ENCODE measurements around the gene POLN. TPM values are rescaled to one million over a fixed set of nuclear protein-coding genes. Genes with fewer than 3 reads are reported as not detected.

POLN gene
- total RNA-seq, 4 donors from 2014 or later = 0.27 to 2.6 (median 1.4) TPM

GRCh38 chr4:2172627-2173231, 69.2 kb downstream of the POLN start:
- no peak overlapping the region for H3K4me3 ChIP-seq
- intact Hi-C loops (cut with DNase I; ENCODE audit: low total_unique reads) = no loop called here
- DNase-seq = no peak
- in situ Hi-C loops (cut with MboI; ENCODE audit: low pct_ligation_motif_present in 1 of 4, low pct_unique_long_range_greater_than_20kb in 1 of 4, low sequenced_read_pairs in 3 of 4) = no loop called here
- TF ChIP-seq CTCF (IDR thresholded peaks at IDR 0.05) = no peak
- TF ChIP-seq POLR2AphosphoS5 (IDR thresholded peaks at IDR 0.05) = no peak
- no peak for TF ChIP-seq EP300 (IDR thresholded peaks at IDR 0.05; ENCODE audit: low read depth)
- no peak for TF ChIP-seq POLR2A (IDR thresholded peaks at IDR 0.05)
- peaks cover 0 to 5% (median 0%) of the 10 kb centered on the region in 4 donors for H3K4me1 ChIP-seq
- H3K36me3 ChIP-seq = no peaks in the 10 kb centered on the region
- H3K27ac ChIP-seq = no peak overlapping the region
- no peaks in the 10 kb centered on the region for H3K27me3 ChIP-seq
- H3K9me3 ChIP-seq = no peaks in the 10 kb centered on the region
- 42 to 81% methylated on average over 2 to 8 of the region's 8 CpGs for WGBS, 2 donors (ENCODE audit: low coverage in 1 of 2)

GRCh38 chr4:2172161-2172560, 69.8 kb downstream of the POLN start:
- no peak overlapping the region for H3K27ac ChIP-seq
- WGBS, 2 donors (ENCODE audit: low coverage in 1 of 2) = 73 to 76% methylated on average over 4 of the region's 4 CpGs
- H3K9me3 ChIP-seq = no peaks in the 10 kb centered on the region
- no peak overlapping the region for H3K4me3 ChIP-seq
- H3K36me3 ChIP-seq = no peaks in the 10 kb centered on the region
- in situ Hi-C loops (cut with MboI; ENCODE audit: low pct_ligation_motif_present in 1 of 4, low pct_unique_long_range_greater_than_20kb in 1 of 4, low sequenced_read_pairs in 3 of 4) (no loop called here), intact Hi-C loops (cut with DNase I; ENCODE audit: low total_unique reads) (no loop called here)
- no peak for DNase-seq
- no peaks in the 10 kb centered on the region for H3K27me3 ChIP-seq
- H3K4me1 ChIP-seq = peaks cover 0 to 9% (median 0%) of the 10 kb centered on the region in 4 donors
- TF ChIP-seq POLR2AphosphoS5 (IDR thresholded peaks at IDR 0.05) (no peak), CTCF (IDR thresholded peaks at IDR 0.05) (no peak), POLR2A (IDR thresholded peaks at IDR 0.05) (no peak), EP300 (IDR thresholded peaks at IDR 0.05; ENCODE audit: low read depth) (no peak)

GRCh38 chr4:2168469-2169319, 73.2 kb downstream of the POLN start:
- H3K4me1 ChIP-seq = peaks cover 0 to 28% (median 3%) of the 10 kb centered on the region in 4 donors
- intact Hi-C loops (cut with DNase I; ENCODE audit: low total_unique reads) = no loop called here
- no peaks in the 10 kb centered on the region for H3K27me3 ChIP-seq
- no peaks in the 10 kb centered on the region for H3K36me3 ChIP-seq
- DNase-seq = peak; percentile 33
- in situ Hi-C loops (cut with MboI; ENCODE audit: low pct_ligation_motif_present in 1 of 4, low pct_unique_long_range_greater_than_20kb in 1 of 4, low sequenced_read_pairs in 3 of 4) = no loop called here
- H3K9me3 ChIP-seq = no peaks in the 10 kb centered on the region
- no peak overlapping the region for H3K4me3 ChIP-seq
- no peak overlapping the region for H3K27ac ChIP-seq
- TF ChIP-seq POLR2A (IDR thresholded peaks at IDR 0.05) = no peak
- TF ChIP-seq CTCF (IDR thresholded peaks at IDR 0.05) = peak in 3 of 5 experiments; percentile 21 to 48 (median 31)
- 56 to 62% methylated on average over 3 to 12 of the region's 12 CpGs for WGBS, 2 donors (ENCODE audit: low coverage in 1 of 2)

- H3K9me3 ChIP-seq = no peaks in the 10 kb centered on the region
- H3K4me3 ChIP-seq = no peak overlapping the region
- peaks cover 0 to 31% (median 6%) of the 10 kb centered on the region in 4 donors for H3K4me1 ChIP-seq
- TF ChIP-seq POLR2A (IDR thresholded peaks at IDR 0.05) = no peak
- TF ChIP-seq CTCF (IDR thresholded peaks at IDR 0.05) = no peak
- no peak for TF ChIP-seq EP300 (IDR thresholded peaks at IDR 0.05; ENCODE audit: low read depth)
- no peak for TF ChIP-seq POLR2AphosphoS5 (IDR thresholded peaks at IDR 0.05)
- H3K27me3 ChIP-seq = no peaks in the 10 kb centered on the region
- H3K27ac ChIP-seq = peak overlapping the region in 1 of 4 donors; percentile 66
- H3K36me3 ChIP-seq = no peaks in the 10 kb centered on the region
- intact Hi-C loops (cut with DNase I; ENCODE audit: low total_unique reads) = no loop called here
- peak; percentile 27 for DNase-seq
- WGBS, 2 donors (ENCODE audit: low coverage in 1 of 2) = 63 to 67% methylated on average over 1 to 5 of the region's 5 CpGs
- in situ Hi-C loops (cut with MboI; ENCODE audit: low pct_ligation_motif_present in 1 of 4, low pct_unique_long_range_greater_than_20kb in 1 of 4, low sequenced_read_pairs in 3 of 4) = no loop called here
These were observed 75.7 kb downstream of the POLN start for GRCh38 chr4:2166253-2166652.

Measured in transverse colon (tissue), 4 donors.